ENCODE measurements around the gene LIME1.
A peak's percentile ranks its signal among the peaks of the same experiment; 100 is the strongest.

LIME1 gene, protein sequence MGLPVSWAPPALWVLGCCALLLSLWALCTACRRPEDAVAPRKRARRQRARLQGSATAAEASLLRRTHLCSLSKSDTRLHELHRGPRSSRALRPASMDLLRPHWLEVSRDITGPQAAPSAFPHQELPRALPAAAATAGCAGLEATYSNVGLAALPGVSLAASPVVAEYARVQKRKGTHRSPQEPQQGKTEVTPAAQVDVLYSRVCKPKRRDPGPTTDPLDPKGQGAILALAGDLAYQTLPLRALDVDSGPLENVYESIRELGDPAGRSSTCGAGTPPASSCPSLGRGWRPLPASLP

DNA sequence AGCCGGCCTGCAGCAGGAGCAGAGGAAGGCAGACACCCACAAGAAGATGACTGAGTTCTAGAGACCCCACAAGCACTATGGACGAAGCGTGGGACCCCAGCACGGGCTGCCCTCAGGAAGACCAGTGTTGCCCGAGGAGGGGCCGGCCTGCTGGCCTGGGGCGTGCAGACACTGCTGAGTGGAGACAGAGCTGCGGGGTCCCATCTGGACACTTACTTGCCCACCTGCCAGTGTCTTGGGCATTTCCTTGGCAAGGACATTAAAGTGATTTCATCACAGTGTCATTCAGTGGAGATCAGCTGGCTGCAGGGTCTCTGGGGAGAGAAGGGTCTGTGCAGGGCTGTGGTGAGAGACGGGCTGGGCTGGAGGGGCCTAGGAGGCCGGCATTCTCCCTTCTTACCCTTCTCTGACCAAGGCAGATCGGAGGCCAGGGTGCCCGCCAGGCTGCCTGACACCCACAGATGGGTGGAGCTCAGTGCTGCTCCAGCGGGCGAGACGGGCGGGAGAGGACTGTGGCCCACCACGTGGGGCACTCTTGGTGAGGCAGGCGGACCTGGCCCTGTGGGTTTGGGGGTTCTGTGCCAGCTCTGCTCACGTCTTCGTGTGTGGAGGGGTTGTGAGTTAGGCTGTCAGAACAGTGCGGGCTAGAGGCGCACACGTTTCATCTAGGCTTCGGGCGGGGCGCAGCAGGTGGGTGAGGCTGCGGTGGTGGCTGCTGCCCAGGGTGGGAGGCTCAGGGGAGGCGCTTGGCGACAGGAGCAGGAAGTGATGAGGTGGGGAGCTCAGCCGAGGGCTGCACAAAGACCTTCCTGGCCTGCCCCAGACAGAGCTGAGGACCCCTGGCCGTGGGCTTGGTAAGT lies at the start of gene LIME1:
TSS of gene LIME1 (plus strand) at position 806 of the 860 bp plus-strand sequence. CDS start 886 bp downstream, outside the sequence.
- peak; percentile 62 for DNase-seq

DNA sequence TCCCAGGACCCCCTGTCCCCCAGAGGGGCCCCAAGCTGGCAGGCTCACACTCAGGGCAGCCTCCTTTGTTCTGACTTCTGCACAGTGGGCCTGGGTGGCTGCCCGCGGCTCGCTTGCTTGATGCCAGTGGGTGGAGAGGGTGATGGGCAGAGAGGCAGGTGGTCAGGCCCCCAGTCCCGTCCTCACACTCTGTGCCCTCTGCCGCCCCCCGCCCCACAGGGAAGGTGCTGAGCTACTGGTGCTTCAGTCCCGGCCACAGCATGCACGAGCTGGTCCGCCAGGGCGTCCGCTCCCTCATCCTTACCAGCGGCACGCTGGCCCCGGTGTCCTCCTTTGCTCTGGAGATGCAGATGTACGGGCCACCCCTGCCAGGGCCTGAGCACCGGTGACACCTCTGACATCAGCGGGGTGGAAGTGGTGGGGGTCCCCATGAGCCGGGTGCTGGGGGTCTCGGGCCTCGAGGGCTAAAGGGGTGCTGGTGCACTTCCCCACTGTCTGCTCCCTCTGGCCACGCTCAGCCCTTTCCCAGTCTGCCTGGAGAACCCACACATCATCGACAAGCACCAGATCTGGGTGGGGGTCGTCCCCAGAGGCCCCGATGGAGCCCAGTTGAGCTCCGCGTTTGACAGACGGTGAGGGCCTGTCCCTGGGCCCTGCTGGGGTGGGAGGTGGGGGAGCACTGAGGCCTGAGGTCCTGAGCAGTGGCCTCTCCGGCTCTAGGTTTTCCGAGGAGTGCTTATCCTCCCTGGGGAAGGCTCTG lies 48.9 kb upstream of the LIME1 start:
- DNase-seq: no peak

DNA sequence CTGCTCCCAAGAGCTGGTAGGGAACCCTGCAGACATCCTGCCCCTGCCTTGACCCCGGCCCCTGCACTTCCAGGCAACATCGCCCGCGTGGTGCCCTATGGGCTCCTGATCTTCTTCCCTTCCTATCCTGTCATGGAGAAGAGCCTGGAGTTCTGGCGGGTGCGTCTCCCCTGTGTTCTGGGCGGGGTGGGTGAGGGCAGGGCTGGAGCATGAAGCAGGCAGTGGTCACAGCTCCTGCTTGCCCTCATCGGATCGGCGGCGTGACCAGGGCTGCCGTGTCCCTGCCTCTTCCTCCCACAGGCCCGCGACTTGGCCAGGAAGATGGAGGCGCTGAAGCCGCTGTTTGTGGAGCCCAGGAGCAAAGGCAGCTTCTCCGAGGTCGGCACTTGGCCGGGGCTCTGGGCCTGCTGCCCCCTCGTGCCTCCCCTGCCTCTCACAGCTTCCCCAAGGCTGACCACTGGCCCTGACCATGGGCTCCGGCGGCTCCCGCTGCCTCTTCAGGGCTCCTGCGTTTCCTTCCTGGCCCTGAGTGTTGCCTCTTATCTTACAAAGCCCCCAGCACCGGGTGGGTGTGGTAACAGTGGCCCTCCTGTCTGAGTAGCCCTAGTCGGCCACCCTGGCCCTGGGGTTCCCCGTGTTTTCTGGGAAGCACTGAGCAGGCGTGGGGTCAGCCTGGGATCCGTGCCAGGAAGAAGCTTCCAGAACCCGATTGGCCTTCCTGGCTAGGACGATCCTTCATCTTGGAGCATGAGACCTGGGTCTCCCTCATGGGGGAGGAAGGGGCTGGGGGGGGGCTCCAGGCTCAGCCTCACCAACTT lies 48.0 kb upstream of the LIME1 start:
- no peak for DNase-seq

DNA sequence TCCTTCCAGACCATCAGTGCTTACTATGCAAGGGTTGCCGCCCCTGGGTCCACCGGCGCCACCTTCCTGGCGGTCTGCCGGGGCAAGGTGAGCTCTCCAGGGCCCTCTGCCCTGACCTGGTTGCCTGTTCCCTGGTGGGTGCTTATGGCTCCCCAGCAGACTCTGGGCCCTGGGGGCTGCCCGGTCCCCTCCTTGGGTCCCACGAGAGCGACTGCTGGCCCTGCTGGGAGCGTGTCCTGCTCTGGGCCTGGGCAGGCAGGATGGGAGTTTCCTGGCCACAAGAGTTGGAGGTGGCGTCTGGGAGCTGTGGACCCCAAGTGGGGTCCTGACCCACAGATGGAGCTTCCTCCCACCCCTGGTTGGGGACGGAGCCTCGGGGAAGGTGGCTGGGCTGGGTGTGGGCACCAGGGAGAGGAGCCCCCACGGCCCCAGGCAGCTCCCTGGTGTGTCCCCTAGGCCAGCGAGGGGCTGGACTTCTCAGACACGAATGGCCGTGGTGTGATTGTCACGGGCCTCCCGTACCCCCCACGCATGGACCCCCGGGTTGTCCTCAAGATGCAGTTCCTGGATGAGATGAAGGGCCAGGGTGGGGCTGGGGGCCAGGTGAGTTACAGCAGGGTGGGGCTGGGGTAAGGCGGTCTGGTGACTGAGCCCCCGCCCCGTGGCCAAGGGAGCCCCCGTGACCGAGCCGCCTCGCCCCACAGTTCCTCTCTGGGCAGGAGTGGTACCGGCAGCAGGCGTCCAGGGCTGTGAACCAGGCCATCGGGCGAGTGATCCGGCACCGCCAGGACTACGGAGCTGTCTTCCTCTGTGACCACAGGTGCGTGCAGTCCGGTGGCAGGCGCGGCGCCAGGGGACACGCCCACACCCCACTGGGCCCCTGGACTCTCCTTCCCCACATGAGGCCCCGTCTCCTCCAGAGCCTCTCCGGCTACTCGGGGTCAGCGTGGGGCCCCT lies 47.1 kb upstream of the LIME1 start:
- no peak for DNase-seq

DNA sequence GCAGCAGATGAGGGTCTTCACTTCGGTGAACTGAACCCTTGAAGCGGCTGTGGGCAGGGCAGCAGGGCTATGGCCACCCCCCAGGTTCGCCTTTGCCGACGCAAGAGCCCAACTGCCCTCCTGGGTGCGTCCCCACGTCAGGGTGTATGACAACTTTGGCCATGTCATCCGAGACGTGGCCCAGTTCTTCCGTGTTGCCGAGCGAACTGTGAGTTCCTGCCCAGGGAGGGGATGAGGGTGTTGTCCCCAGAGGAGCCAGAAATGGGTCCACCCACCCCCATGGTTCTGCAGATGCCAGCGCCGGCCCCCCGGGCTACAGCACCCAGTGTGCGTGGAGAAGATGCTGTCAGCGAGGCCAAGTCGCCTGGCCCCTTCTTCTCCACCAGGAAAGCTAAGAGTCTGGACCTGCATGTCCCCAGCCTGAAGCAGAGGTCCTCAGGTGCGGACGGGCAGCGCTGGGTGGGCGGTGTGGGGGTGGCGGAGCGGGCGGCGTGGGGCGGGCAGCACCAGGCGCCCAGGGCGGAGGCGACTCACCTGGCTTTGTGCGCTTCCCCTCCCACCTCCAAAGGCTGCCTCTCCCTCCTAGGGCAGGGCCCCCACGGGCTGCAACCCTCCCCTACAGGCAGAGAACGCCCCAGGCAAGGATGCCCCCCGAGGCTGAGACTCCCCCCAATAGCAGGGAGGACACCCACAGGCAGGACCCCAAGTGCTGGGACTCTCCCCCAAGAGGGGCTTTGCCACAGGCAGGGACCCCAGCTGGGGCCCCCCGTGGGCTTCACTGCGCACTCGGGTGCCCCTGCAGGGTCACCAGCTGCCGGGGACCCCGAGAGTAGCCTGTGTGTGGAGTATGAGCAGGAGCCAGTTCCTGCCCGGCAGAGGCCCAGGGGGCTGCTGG lies 46.2 kb upstream of the LIME1 start:
- DNase-seq: no peak

DNA sequence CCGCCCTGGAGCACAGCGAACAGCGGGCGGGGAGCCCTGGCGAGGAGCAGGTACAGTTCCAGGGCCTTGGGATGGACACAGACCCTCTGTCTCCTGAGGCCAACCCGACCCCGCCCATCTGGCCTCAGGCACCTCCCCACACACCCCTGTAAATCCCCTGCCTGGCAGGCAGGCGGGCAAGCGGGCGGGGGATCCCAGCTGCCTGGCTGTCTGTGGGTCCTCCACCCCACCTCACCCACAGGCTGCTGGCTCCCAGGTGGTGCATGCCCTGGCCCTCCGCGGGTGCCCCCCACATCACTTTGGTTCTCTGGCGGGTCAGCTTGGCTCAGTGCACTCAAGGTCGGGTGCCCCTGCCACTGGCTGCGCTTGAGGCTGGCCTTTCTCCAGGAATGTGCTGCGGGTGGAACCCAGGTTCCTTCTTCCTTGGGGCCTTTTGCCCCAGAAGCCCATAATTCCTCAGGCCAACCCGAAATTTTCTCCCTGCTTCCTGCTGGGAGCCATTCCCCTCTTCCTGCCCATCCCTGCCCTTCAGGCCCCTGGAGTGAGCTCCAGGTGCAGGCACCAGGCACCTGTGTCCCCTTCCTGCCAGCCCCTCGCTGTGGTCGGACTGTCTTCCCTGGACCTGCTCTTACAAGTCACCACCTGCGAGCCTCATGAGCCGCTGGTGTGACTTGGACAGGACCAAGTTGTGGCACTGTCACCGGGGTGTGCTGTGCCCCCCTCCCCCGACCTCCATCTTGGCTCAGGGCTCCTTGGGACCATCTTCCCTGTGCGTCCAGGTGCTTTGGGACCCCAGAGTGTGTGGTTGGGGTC lies 45.4 kb upstream of the LIME1 start:
- DNase-seq: no peak

DNA sequence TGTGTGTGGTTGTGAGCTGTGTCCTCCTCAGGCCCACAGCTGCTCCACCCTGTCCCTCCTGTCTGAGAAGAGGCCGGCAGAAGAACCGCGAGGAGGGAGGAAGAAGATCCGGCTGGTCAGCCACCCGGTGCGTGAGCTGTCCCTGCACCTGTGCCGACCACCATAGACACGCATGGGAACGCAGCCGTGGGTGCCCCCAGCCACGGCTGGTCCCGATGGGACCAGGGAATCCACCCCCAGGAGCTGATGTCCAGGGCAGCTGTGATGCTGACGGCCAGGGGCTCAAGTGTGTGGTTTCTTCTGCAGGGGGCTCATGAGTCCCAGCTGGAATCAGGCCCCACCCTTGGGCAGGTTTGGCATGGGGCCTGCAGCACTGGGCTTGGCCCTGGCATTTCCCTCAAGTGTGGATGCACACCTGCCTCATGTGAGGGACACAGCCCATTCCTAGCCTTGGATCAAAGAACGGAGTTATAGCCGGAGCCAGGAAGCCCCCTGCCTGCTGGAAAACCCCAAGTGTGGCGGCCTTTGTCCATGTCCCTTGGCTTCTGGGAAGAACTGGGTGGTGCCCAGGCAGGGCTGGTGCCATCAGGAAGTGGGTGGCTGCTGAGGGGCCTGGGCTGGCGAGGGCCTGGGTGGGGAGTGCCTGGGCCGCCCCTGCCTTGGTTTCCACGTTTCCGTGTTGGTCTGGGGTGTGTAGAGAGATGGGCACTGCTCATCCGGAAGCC lies 44.6 kb upstream of the LIME1 start:
- DNase-seq: no peak

DNA sequence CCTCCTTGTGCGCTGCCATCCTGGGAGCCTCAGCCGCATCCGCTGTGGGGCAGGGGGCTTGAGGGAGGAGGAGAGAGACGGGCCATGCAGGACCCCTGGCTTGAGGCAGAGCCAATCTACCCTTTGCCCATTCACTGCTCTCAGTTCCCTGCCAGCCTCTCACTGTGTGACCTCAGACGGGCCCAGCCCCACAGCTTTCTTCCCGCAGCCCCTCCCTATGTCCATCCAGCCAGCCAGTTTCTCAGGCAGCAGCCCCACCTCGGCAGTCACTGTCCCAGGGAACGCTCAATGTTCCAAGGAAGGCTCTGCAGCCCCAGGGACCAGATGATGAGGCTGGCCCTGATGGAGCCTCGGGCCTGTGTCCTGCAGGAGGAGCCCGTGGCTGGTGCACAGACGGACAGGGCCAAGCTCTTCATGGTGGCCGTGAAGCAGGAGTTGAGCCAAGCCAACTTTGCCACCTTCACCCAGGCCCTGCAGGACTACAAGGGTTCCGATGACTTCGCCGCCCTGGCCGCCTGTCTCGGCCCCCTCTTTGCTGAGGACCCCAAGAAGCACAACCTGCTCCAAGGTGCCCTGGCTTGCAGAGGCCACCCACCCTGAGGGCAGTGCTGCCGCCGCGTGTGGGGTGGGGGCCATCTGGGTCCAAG lies 43.9 kb upstream of the LIME1 start:
- no peak for DNase-seq

DNA sequence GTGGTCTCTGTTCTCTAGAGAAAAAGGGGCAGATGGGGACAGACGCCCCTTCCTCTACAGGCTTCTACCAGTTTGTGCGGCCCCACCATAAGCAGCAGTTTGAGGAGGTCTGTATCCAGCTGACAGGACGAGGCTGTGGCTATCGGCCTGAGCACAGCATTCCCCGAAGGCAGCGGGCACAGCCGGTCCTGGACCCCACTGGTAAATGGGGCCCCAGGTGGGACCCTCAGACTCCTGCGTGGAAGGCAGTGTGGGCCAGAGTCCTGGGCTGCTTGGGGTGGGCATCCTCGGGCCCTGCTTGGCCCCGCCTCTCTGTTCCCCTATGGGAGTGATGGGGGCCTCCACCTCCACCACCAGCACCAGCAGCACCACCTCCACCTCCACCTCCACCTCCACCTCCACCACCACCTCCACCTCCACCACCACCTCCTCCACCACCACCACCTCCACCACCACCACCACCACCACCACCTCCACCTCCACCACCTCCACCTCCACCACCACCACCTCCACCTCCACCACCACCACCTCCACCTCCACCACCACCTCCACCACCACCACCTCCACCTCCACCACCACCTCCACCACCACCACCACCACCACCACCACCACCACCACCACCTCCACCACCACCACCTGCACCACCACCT lies 43.3 kb upstream of the LIME1 start:
- DNase-seq: no peak

DNA sequence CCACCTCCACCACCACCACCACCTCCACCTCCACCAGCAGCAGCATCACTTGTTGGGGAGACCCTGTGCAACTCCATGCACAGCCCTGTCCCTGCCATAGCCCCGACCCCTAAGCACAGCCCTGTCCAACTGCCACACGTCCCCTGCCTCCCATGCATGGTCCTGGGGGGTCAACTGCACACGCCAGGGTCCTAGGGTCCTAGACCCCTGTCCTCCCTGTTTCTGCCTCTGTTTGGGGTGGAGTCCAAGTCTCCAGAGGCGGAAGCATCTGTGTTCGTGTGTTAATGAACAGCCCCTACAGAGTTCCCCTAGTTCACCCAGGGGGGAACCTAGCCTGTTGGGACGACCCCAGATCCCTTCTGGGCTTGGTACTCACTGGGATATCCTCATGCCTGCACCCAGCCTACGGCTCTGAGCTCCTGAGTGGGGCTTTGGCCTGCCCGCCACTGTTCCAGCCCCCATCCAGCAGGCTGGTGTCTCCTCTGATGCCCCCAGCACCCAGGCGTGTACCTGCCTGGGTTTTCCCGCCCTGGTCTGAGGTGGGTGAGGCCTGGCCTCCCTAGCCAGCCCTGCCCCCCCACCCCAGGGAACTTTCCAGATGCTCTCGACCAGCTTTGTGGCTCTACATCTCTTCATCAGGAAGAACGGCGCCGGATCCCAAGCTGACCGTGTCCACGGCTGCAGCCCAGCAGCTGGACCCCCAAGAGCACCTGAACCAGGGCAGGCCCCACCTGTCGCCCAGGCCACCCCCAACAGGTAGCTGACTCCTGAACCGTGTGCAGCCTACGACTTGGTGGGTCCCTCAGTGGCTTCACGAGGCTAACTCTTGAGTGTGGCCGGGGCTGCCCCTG lies 42.5 kb upstream of the LIME1 start:
- no peak for DNase-seq

DNA sequence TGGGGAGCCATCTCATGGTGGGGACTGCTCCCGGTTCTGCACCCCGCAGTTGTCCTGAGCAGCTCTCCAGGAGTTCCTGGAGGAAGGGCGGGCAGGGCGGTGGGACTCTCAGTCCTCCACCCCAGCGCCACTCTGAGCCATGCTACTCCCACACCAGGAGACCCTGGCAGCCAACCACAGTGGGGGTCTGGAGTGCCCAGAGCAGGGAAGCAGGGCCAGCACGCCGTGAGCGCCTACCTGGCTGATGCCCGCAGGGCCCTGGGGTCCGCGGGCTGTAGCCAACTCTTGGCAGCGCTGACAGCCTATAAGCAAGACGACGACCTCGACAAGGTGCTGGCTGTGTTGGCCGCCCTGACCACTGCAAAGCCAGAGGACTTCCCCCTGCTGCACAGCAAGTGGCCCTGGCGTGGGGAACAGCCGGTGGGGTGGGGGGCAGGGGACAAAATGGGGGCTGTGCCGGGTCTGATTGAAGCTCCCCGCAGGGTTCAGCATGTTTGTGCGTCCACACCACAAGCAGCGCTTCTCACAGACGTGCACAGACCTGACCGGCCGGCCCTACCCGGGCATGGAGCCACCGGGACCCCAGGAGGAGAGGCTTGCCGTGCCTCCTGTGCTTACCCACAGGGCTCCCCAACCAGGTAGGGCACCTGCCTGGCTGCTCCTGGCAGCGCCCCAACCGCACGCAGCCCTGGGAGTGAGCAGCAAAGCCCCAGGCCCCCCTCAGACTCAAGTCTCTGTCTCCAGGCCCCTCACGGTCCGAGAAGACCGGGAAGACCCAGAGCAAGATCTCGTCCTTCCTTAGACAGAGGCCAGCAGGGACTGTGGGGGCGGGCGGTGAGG lies 41.7 kb upstream of the LIME1 start:
- no peak for DNase-seq

DNA sequence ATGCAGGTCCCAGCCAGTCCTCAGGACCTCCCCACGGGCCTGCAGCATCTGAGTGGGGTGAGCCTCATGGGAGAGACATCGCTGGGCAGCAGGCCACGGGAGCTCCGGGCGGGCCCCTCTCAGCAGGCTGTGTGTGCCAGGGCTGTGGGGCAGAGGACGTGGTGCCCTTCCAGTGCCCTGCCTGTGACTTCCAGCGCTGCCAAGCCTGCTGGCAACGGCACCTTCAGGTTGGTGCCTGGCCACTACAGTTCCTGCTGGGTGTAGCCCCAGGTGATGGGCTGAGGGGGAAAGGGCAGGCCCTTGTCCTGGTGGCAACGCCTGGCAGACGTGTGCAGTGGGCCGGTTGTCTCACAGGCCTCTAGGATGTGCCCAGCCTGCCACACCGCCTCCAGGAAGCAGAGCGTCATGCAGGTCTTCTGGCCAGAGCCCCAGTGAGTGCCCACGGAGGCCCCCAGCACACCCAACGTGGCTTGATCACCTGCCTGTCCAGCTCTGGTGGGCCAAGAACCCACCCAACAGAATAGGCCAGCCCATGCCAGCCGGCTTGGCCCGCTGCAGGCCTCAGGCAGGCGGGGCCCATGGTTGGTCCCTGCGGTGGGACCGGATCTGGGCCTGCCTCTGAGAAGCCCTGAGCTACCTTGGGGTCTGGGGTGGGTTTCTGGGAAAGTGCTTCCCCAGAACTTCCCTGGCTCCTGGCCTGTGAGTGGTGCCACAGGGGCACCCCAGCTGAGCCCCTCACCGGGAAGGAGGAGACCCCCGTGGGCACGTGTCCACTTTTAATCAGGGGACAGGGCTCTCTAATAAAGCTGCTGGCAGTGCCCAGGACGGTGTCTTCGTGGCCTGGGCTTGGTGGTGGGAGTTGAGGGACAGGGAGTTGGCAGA lies 40.8 kb upstream of the LIME1 start:
- no peak for DNase-seq

DNA sequence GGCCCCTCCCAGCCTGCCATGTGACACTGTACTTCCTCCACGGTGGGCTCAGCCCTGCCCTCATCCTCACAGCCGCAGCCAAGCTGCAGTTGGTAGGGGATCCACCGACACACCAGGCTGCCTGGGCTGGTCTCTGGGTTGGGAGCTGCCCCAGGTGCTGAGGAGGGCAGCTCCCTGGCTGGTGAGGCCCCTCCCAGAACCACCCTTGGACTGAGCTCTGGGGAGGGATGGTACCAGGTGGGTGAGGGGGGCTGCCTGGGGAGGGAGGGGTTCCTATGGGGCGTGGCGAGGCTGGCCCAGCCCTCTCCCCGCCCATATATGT lies 40.2 kb upstream of the LIME1 start:
- no peak for DNase-seq

DNA sequence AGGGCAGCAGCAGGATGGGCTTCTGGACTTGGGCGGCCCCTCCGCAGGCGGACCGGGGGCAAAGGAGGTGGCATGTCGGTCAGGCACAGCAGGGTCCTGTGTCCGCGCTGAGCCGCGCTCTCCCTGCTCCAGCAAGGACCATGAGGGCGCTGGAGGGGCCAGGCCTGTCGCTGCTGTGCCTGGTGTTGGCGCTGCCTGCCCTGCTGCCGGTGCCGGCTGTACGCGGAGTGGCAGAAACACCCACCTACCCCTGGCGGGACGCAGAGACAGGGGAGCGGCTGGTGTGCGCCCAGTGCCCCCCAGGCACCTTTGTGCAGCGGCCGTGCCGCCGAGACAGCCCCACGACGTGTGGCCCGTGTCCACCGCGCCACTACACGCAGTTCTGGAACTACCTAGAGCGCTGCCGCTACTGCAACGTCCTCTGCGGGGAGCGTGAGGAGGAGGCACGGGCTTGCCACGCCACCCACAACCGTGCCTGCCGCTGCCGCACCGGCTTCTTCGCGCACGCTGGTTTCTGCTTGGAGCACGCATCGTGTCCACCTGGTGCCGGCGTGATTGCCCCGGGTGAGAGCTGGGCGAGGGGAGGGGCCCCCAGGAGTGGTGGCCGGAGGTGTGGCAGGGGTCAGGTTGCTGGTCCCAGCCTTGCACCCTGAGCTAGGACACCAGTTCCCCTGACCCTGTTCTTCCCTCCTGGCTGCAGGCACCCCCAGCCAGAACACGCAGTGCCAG lies 39.7 kb upstream of the LIME1 start, which contains the start of gene TNFRSF6B:
TSS of gene TNFRSF6B (plus strand) at position 25 of the 729 bp plus-strand sequence. CDS start at position 141, 116 bp downstream.
- no peak for DNase-seq
